Neural cell (in vitro differentiated cells): ENCODE results near the gene SLC22A23. TPM values are rescaled to one million over a fixed set of nuclear protein-coding genes. Genes with fewer than 3 reads are reported as not detected.

ENCODE experiments used
- H2AFZ ChIP-seq: fragments of 200-600, 300-800 bp; sonication (generic), shearing (Covaris generic); 2 replicates; pipeline ENCODE4 v1.6.0; 2014; ENCODE audit warnings: low read depth, mild to moderate bottlenecking, antibody characterized with exemption, low read length, moderate library complexity
- H3F3A ChIP-seq: fragments of 200-600 bp; shearing (Covaris generic); 2 replicates; pipeline ENCODE4 v1.6.1; 2016; ENCODE audit warnings: mild to moderate bottlenecking, moderate library complexity, mixed read lengths, antibody characterized with exemption, low read length; ENCODE audit not compliant: insufficient read depth, poor library complexity, severe bottlenecking
- H3K27ac ChIP-seq: fragments of 200-600, 300-800 bp; sonication (generic), shearing (Covaris generic); 2 replicates; pipeline ENCODE4 v1.5.1; 2014; ENCODE audit warnings: mild to moderate bottlenecking, low read length, moderate library complexity
- H3K27me3 ChIP-seq: fragments of 300-800, 200-600 bp; sonication (generic), shearing (Covaris generic); 2 replicates; pipeline ENCODE4 v1.6.0; 2014; ENCODE audit warnings: mild to moderate bottlenecking, low read depth, low read length, moderate library complexity; ENCODE audit not compliant: insufficient read depth
- H3K36me3 ChIP-seq: fragments of 300-800, 200-600 bp; sonication (generic), shearing (Covaris generic); 2 replicates; pipeline ENCODE4 v1.5.1; 2014; ENCODE audit warnings: mild to moderate bottlenecking, antibody characterized with exemption, low read length, moderate library complexity; ENCODE audit not compliant: insufficient read depth
- H3K4me2 ChIP-seq: fragments of 300-800, 200-600 bp; sonication (generic), shearing (Covaris generic); 2 replicates; pipeline ENCODE4 v1.6.0; 2014; ENCODE audit warnings: mild to moderate bottlenecking, low read length
- H3K4me3 ChIP-seq: fragments of 300-800, 200-600 bp; sonication (generic), shearing (Covaris generic); 2 replicates; pipeline ENCODE4 v1.5.1; 2014; ENCODE audit warnings: mild to moderate bottlenecking, low read length, moderate library complexity
- H3K79me2 ChIP-seq: fragments of 200-600 bp; shearing (Covaris generic); replicated peaks from 2 replicates; pipeline ENCODE4 v1.6.0; 2014; ENCODE audit warnings: mild to moderate bottlenecking, low read length, moderate library complexity; ENCODE audit not compliant: insufficient read depth
- H3K9ac ChIP-seq: fragments of 300-800, 200-600 bp; sonication (generic), shearing (Covaris generic); 2 replicates; pipeline ENCODE4 v1.6.1; 2016; ENCODE audit warnings: mild to moderate bottlenecking, low read length, mixed read lengths
- H3K9me2 ChIP-seq: fragments of 200-600 bp; shearing (Covaris generic); 2 replicates; pipeline ENCODE4 v1.6.1; 2016; ENCODE audit warnings: mild to moderate bottlenecking, low read length, mixed read lengths; ENCODE audit not compliant: insufficient read depth
- H3K9me3 ChIP-seq: fragments of 200-600, 300-800 bp; sonication (generic), shearing (Covaris generic); 2 replicates; pipeline ENCODE4 v1.6.1; 2016; ENCODE audit warnings: mild to moderate bottlenecking, mixed run types, low read length, moderate library complexity, mixed read lengths
- H4K20me1 ChIP-seq: fragments of 200-600 bp; shearing (Covaris generic); 2 replicates; pipeline ENCODE4 v1.6.1; 2016; ENCODE audit warnings: mild to moderate bottlenecking, mixed run types; ENCODE audit not compliant: insufficient read depth
- EP300 ChIP-seq: fragments of 450-650 bp; conservative IDR thresholded peaks from 2 replicates; pipeline ENCODE4 v1.6.1; 2014; ENCODE audit warnings: antibody characterized with exemption, mild to moderate bottlenecking, moderate library complexity; ENCODE audit not compliant: poor library complexity, severe bottlenecking
- MXI1 ChIP-seq: fragments of 450-650 bp; conservative IDR thresholded peaks from 2 replicates; pipeline ENCODE4 v1.6.1; 2014; ENCODE audit warnings: antibody characterized with exemption, mild to moderate bottlenecking; ENCODE audit not compliant: poor library complexity, severe bottlenecking
- POLR2AphosphoS5 ChIP-seq: IDR thresholded peaks from 2 replicates; pipeline ENCODE4 v1.6.1; 2012
- SMC3 ChIP-seq: fragments of 450-650 bp; conservative IDR thresholded peaks from 2 replicates; pipeline ENCODE4 v1.6.1; 2014; ENCODE audit warnings: antibody characterized with exemption, mild to moderate bottlenecking, moderate library complexity; ENCODE audit not compliant: poor library complexity
- TAF1 ChIP-seq: IDR thresholded peaks from 2 replicates; pipeline ENCODE4 v1.6.1; 2012; ENCODE audit warnings: low read depth
- polyA plus RNA-seq: library from polyadenylated mRNA; depleted of rRNA; stranded (reverse); fragments of >200 nt; gene quantifications from 2 replicates; pipeline ENCODE4 v1.2.3, GENCODE V29; 2014
- TF ChIP-seq, protein P1 (sequence below): fragments of 450-650 bp; IDR thresholded peaks from 2 replicates; pipeline ENCODE4 v1.5.1; 2014; ENCODE audit warnings: antibody characterized with exemption, mild to moderate bottlenecking, moderate library complexity; ENCODE audit not compliant: poor library complexity, severe bottlenecking
- TF ChIP-seq, protein P2 (sequence below): IDR thresholded peaks from 2 replicates; pipeline ENCODE4 v1.6.1; 2012; ENCODE audit warnings: borderline replicate concordance

The SLC22A23 gene
- polyA plus RNA-seq, 1 donor from 2014 or later = 8.8 TPM

DNA sequence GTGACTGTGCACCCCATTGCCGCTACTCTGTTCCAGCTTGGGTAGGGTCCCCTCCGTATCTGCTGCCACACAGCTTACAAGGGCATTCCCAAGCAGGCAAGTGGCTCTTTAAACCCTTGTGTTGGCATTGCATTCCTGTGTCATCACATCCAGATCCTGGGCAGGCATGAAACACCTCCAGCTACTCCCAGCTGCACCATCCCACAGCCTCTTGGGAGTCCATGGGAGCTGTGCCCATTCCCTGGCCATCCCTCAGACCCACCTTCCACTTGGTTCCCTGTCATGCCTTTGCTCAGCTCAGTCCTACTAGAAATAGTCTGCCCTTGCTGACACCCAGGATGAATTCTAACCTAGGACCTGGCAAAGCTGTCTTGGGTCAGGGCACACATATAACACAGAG is 110.4 kb downstream of the SLC22A23 start:
- Histone ChIP-seq H3K9me2 (no peaks in the 10 kb centered on the region), H3K4me3 (no peak overlapping the region), H3K9ac (no peak overlapping the region), H3K4me2 (no peak overlapping the region), H3K27me3 (no peaks in the 10 kb centered on the region), H3K79me2 (no peaks in the 10 kb centered on the region), H4K20me1 (no peaks in the 10 kb centered on the region), H3K27ac (no peak overlapping the region), H3K9me3 (no peaks in the 10 kb centered on the region), H2AFZ (no peak overlapping the region), H3K36me3 (no peaks in the 10 kb centered on the region), H3F3A (peaks cover 8% of the 10 kb centered on the region)
- TF ChIP-seq EP300 = no peak
- no peak for TF ChIP-seq TAF1
- no peak for TF ChIP-seq MXI1
- no peak for TF ChIP-seq SMC3
- TF ChIP-seq, protein P1, sequence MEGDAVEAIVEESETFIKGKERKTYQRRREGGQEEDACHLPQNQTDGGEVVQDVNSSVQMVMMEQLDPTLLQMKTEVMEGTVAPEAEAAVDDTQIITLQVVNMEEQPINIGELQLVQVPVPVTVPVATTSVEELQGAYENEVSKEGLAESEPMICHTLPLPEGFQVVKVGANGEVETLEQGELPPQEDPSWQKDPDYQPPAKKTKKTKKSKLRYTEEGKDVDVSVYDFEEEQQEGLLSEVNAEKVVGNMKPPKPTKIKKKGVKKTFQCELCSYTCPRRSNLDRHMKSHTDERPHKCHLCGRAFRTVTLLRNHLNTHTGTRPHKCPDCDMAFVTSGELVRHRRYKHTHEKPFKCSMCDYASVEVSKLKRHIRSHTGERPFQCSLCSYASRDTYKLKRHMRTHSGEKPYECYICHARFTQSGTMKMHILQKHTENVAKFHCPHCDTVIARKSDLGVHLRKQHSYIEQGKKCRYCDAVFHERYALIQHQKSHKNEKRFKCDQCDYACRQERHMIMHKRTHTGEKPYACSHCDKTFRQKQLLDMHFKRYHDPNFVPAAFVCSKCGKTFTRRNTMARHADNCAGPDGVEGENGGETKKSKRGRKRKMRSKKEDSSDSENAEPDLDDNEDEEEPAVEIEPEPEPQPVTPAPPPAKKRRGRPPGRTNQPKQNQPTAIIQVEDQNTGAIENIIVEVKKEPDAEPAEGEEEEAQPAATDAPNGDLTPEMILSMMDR = no peak

DNA sequence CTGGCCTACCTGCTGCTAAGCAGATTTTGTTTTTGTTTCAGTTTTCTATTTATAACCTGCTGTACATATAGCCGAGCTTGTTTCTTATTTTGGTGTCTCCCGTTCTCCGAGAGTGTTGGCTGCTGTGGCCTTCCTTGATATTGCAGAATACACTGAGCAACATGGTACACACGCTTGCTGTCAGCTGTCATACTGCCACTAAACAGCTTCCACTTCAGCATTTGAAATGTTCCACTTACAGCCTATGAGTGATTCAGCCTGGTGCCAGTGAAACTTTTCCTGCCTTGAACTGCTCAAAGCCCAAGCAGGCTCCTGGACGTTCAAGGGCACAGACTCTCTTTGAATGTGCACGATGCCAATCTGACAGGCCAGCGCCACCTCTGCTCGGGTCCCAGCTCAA is 111.0 kb downstream of the SLC22A23 start:
- TF ChIP-seq SMC3 = no peak
- TF ChIP-seq, protein P1 = no peak
- no peak for TF ChIP-seq MXI1
- TF ChIP-seq, protein P2, sequence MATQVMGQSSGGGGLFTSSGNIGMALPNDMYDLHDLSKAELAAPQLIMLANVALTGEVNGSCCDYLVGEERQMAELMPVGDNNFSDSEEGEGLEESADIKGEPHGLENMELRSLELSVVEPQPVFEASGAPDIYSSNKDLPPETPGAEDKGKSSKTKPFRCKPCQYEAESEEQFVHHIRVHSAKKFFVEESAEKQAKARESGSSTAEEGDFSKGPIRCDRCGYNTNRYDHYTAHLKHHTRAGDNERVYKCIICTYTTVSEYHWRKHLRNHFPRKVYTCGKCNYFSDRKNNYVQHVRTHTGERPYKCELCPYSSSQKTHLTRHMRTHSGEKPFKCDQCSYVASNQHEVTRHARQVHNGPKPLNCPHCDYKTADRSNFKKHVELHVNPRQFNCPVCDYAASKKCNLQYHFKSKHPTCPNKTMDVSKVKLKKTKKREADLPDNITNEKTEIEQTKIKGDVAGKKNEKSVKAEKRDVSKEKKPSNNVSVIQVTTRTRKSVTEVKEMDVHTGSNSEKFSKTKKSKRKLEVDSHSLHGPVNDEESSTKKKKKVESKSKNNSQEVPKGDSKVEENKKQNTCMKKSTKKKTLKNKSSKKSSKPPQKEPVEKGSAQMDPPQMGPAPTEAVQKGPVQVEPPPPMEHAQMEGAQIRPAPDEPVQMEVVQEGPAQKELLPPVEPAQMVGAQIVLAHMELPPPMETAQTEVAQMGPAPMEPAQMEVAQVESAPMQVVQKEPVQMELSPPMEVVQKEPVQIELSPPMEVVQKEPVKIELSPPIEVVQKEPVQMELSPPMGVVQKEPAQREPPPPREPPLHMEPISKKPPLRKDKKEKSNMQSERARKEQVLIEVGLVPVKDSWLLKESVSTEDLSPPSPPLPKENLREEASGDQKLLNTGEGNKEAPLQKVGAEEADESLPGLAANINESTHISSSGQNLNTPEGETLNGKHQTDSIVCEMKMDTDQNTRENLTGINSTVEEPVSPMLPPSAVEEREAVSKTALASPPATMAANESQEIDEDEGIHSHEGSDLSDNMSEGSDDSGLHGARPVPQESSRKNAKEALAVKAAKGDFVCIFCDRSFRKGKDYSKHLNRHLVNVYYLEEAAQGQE = no peak
- TF ChIP-seq TAF1 = no peak
- no peak for TF ChIP-seq POLR2AphosphoS5
- Histone ChIP-seq H3K9me3 (no peaks in the 10 kb centered on the region), H2AFZ (no peak overlapping the region), H4K20me1 (no peaks in the 10 kb centered on the region), H3K4me3 (no peak overlapping the region), H3K4me2 (no peak overlapping the region), H3K27ac (no peak overlapping the region), H3K27me3 (no peaks in the 10 kb centered on the region), H3K36me3 (no peaks in the 10 kb centered on the region), H3F3A (peaks cover 3% of the 10 kb centered on the region), H3K9me2 (no peaks in the 10 kb centered on the region), H3K79me2 (no peaks in the 10 kb centered on the region), H3K9ac (no peak overlapping the region)
